K562 (cell line): ENCODE results near the gene SLC1A7. TPM values are rescaled to one million over a fixed set of nuclear protein-coding genes. Genes with fewer than 3 reads are reported as not detected.
A peak's percentile ranks its signal among the peaks of the same experiment; 100 is the strongest.

Experiments used
- AFF4 ChIP-seq: sonication (generic); formaldehyde crosslinking; IDR thresholded peaks from 2 replicates; pipeline ENCODE4 v1.8.0; 2023; ENCODE audit warnings: mild to moderate bottlenecking, missing genetic modification reagents
- CLOCK ChIP-seq: fragments of 250-450 bp; sonication (Bioruptor Pico); IDR thresholded peaks from 2 replicates; pipeline ENCODE4 v1.4.0; 2020; ENCODE audit warnings: mild to moderate bottlenecking, moderate library complexity, borderline replicate concordance
- MTA1 ChIP-seq: fragments of 450-650 bp; IDR thresholded peaks from 2 replicates; pipeline ENCODE4 v1.6.1; 2017; ENCODE audit warnings: borderline replicate concordance
- PRPF4 ChIP-seq: fragments of 200-400 bp; formaldehyde crosslinking; IDR thresholded peaks from one replicate; pipeline ENCODE4 v1.6.1; 2017; ENCODE audit warnings: low read length, low read depth, mild to moderate bottlenecking; ENCODE audit not compliant: insufficient read depth, poor library complexity, severe bottlenecking
- RAD21 ChIP-seq, 2 experiments: fragments of 250-450 bp in 1 of 2; fragments of 450-650 bp in 1 of 2; sonication (Bioruptor Pico) in 1 of 2; formaldehyde crosslinking in 1 of 2; IDR thresholded peaks in 1 of 2; conservative IDR thresholded peaks in 1 of 2; 2 replicates each; pipeline versions ENCODE4 v1.4.0 to v1.8.0; 2020 to 2022; ENCODE audit warnings: mild to moderate bottlenecking in 2 of 2, moderate library complexity in 1 of 2
- RBM39 ChIP-seq: fragments of 200-400 bp; formaldehyde crosslinking; optimal IDR thresholded peaks from 2 replicates; pipeline ENCODE3; 2018; ENCODE audit warnings: low read depth, low read length
- SMARCA4 ChIP-seq: fragments of 450-650 bp; IDR thresholded peaks from 2 replicates; pipeline ENCODE4 v1.6.1; 2016
- SRF ChIP-seq, 2 experiments: fragments of 250-450, 450-650 bp in 1 of 2; sonication (Bioruptor Pico) in 1 of 2; sonication (generic) in 1 of 2; formaldehyde crosslinking; IDR thresholded peaks; 2 replicates each; pipeline versions ENCODE4 v1.5.0 to v1.5.1; 2020 to 2022; ENCODE audit warnings: mild to moderate bottlenecking in 1 of 2, missing genetic modification reagents in 1 of 2
- ZBTB12 ChIP-seq: fragments of 250-450 bp; sonication (Bioruptor Pico); IDR thresholded peaks from 2 replicates; pipeline ENCODE4 v1.4.0; 2020
- polyA plus RNA-seq, 8 experiments: library from polyadenylated mRNA; depleted of rRNA in 4 of 8; stranded (reverse) in 5 of 8; unstranded in 3 of 8; fragments of >200 nt; fragmentation: Nextera tagmentation in 2 of 8; fragmentation: Illumina TruSeq in 1 of 8; extraction: Ambion mirVana in 2 of 8; extraction: Trizol in 1 of 8; gene quantifications; 2 replicates each; pipeline versions ENCODE4 v1.2.1 to v1.2.3, GENCODE V29; 2011 to 2014; ENCODE audit warnings: inconsistent platforms in 1 of 8, missing spikeins in 1 of 8
- total RNA-seq, 7 experiments: library from RNA; depleted of rRNA in 6 of 7; stranded (reverse); fragments of >200 nt in 6 of 7; fragmentation: Illumina TruSeq in 2 of 7; extraction: Trizol in 2 of 7; gene quantifications; 2 replicates each; pipeline versions ENCODE4 v1.2.1 to v1.2.3, GENCODE V29; 2011 to 2021; ENCODE audit warnings: low replicate concordance in 1 of 7
- TF ChIP-seq, protein P1 (sequence below): fragments of 250-450 bp; sonication (Bioruptor Pico); IDR thresholded peaks from 2 replicates; pipeline ENCODE4 v1.9.0; 2021; ENCODE audit warnings: mild to moderate bottlenecking
- TF ChIP-seq, protein P2 (sequence below): fragments of 450-650 bp; formaldehyde crosslinking; IDR thresholded peaks from 2 replicates; pipeline ENCODE4 v1.4.0; 2022; ENCODE audit warnings: missing genetic modification characterization
- TF ChIP-seq, protein P3 (sequence below): fragments of 450-650 bp; formaldehyde crosslinking; IDR thresholded peaks from 2 replicates; pipeline ENCODE4 v1.4.0; 2020; ENCODE audit warnings: mild to moderate bottlenecking

The SLC1A7 gene
- total and polyA plus RNA-seq, 9 of the 15 experiments (the other 6 are each of a cell fraction or from before 2014, with no cell fraction given) = 0.07 TPM; not detected in 8

DNA sequence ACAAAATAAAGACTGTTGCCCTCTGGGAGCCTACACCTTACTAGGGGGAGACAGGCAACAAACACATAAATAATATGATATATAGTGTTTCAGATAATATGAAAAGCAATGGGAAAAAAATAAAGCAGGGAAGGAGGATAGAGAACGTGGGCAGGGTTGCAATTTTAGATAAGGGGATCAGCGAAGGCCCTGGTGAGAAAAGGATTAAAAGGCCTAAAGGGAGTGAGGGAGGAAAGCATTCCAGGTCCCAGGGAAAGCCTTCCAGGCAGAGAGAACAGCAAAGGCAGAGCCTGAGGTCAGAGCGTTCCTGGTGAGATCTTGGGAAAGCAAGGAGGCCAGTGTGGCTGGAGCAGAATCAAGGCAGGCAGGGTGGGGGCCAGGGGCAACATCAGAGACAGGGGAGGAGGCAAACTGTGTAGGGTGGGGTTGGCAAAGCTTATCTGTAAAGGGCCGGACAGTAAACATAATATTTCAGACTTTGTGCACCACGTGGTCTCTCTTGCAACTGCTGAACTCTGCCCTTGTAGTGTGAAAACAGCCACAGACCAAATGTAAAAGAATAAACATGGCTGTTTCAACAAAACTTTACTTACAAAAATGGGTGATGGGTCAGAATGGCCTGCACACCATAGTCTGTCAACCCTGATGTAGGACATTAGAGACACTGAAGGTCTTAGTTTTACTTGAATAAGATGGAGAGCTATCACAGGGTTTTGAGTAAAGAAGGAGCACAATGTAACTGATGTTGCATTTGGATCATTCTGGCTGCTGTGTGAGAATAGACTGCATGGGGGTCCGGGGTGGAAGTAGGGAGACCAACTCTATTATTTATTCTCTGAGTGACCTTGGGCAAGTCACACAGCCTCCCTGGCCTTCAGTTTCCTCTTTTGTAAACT, 40.9 kb upstream of the SLC1A7 start (continued):
- TF ChIP-seq ZBTB12 (CRISPR knock-in tag) (0 out of 2 replicates have a peak, but pooled peaks have one; percentile 5), RAD21 (CRISPR knock-in tag; conservative IDR thresholded peaks at IDR 0.05 in 1 of 2, IDR thresholded peaks at IDR 0.05 in 1 of 2) (no peak), CLOCK (CRISPR knock-in tag) (no peak), SMARCA4 (peak; percentile 83), SRF (CRISPR knock-in tag; IDR thresholded peaks at IDR 0.05) (peak in 1 of 2 experiments; percentile 25; a peak in 1 of 4 replicates), RBM39 (no peak), PRPF4 (no peak), MTA1 (no peak; the same call in 1 of the 2 replicates), AFF4 (CRISPR knock-in tag) (no peak)
- TF ChIP-seq, protein P1, sequence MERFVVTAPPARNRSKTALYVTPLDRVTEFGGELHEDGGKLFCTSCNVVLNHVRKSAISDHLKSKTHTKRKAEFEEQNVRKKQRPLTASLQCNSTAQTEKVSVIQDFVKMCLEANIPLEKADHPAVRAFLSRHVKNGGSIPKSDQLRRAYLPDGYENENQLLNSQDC (CRISPR knock-in tag) = no peak
- TF ChIP-seq, protein P2, sequence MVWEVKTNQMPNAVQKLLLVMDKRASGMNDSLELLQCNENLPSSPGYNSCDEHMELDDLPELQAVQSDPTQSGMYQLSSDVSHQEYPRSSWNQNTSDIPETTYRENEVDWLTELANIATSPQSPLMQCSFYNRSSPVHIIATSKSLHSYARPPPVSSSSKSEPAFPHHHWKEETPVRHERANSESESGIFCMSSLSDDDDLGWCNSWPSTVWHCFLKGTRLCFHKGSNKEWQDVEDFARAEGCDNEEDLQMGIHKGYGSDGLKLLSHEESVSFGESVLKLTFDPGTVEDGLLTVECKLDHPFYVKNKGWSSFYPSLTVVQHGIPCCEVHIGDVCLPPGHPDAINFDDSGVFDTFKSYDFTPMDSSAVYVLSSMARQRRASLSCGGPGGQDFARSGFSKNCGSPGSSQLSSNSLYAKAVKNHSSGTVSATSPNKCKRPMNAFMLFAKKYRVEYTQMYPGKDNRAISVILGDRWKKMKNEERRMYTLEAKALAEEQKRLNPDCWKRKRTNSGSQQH = 0 out of 2 replicates have a peak, but pooled peaks have one; percentile 42
- TF ChIP-seq, protein P3, sequence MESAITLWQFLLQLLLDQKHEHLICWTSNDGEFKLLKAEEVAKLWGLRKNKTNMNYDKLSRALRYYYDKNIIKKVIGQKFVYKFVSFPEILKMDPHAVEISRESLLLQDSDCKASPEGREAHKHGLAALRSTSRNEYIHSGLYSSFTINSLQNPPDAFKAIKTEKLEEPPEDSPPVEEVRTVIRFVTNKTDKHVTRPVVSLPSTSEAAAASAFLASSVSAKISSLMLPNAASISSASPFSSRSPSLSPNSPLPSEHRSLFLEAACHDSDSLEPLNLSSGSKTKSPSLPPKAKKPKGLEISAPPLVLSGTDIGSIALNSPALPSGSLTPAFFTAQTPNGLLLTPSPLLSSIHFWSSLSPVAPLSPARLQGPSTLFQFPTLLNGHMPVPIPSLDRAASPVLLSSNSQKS (CRISPR knock-in tag) = no peak
